K562 (cell line): ENCODE measurements around the gene MEF2C. TPM values are rescaled to one million over a fixed set of nuclear protein-coding genes. Genes with fewer than 3 reads are reported as not detected.
A peak's percentile ranks its signal among the peaks of the same experiment; 100 is the strongest.

ENCODE experiments used
- ATAC-seq: fragments of 200-7000 bp; cut with Tn5 transposase; 3 replicates; pipeline ENCODE4 v1.9.1; 2020; ENCODE audit warnings: moderate library complexity
- BruUV-seq: library from RNA; stranded (reverse); fragments of 400-500 nt; replicated peaks from 2 replicates; lab custom pipeline; 2021; lab: Mats Ljungman, UMichigan
- CTCF ChIA-PET: fragments of 300-600 bp; formaldehyde crosslinking; extraction: SDS; loops from one replicate; lab custom pipeline; 2021; ENCODE audit warnings: low intra/inter-chr PET ratio; lab: Yijun Ruan, JAX
- POLR2A ChIA-PET: fragments of 300-600, 350-650 bp; sonication (Branson Sonifier 250); formaldehyde crosslinking; extraction: SDS; loops from one replicate; lab custom pipeline; 2021; ENCODE audit warnings: antibody characterized with exemption, inconsistent platforms; lab: Yijun Ruan, JAX
- DNase-seq, 4 experiments: peaks; one replicate each; pipeline versions ENCODE4 v3.0.0 to v3.0.0-alpha.2; 2011 to 2018; ENCODE audit warnings: low spot score in 3 of 4, mixed read lengths in 3 of 4; ENCODE audit errors: extremely low read depth in 1 of 4
- FAIRE-seq: peaks from 2 replicates; lab custom pipeline; 2011; peaks lifted over from hg19 to GRCh38; lab: Jason Lieb, UNC
- H2AFZ ChIP-seq: 2 replicates; pipeline ENCODE4 v1.6.0; 2011; ENCODE audit warnings: low read depth, low read length, control low read depth, inconsistent platforms
- H3K27ac ChIP-seq: fragments of 200-600 bp; 3 replicates; pipeline ENCODE4 v1.8.0; 2011; ENCODE audit warnings: low read depth, mild to moderate bottlenecking, control low read depth, inconsistent platforms, low read length, moderate library complexity, mixed read lengths; ENCODE audit errors: extremely low read depth
- H3K27me3 ChIP-seq, 2 experiments: fragments of 300-600 bp in 1 of 2; 2 replicates in 1 of 2; 3 replicates in 1 of 2; pipeline versions ENCODE4 v1.6.0 to v1.8.0; 2011; ENCODE audit warnings: inconsistent platforms in 2 of 2, low read length in 2 of 2, mild to moderate bottlenecking in 1 of 2, mixed read lengths in 1 of 2, moderate library complexity in 1 of 2; ENCODE audit not compliant: control insufficient read depth in 2 of 2, insufficient read depth in 2 of 2
- H3K36me3 ChIP-seq: fragments of 300-600 bp; 3 replicates; pipeline ENCODE4 v1.8.0; 2011; ENCODE audit warnings: mild to moderate bottlenecking, low read length, inconsistent platforms; ENCODE audit not compliant: control insufficient read depth, insufficient read depth
- H3K4me1 ChIP-seq, 2 experiments: fragments of 200-600 bp in 1 of 2; replicated peaks in 1 of 2; 2 replicates in 1 of 2; 3 replicates in 1 of 2; pipeline versions ENCODE4 v1.5.1 to v1.8.0; 2011; ENCODE audit warnings: inconsistent platforms in 2 of 2, low read length in 2 of 2, mild to moderate bottlenecking in 1 of 2, mixed read lengths in 1 of 2, moderate library complexity in 1 of 2; ENCODE audit not compliant: control insufficient read depth in 2 of 2, insufficient read depth in 2 of 2
- H3K4me2 ChIP-seq: 2 replicates; pipeline ENCODE4 v1.6.1; 2011; ENCODE audit warnings: low read length, control low read depth, inconsistent platforms, mixed read lengths; ENCODE audit not compliant: insufficient read depth
- H3K4me3 ChIP-seq: fragments of 200-600 bp; sonication (generic), shearing (Covaris generic); 2 replicates; pipeline ENCODE4 v1.5.1; 2016; ENCODE audit warnings: control low read depth, inconsistent platforms
- H3K79me2 ChIP-seq: fragments of 200-600 bp; 3 replicates; pipeline ENCODE4 v1.8.0; 2011; ENCODE audit warnings: low read length, inconsistent platforms; ENCODE audit not compliant: control insufficient read depth, insufficient read depth
- H3K9ac ChIP-seq, 2 experiments: 2 replicates each; pipeline versions ENCODE4 v1.6.0 to v1.6.1; 2011; ENCODE audit warnings: low read depth in 2 of 2, low read length in 2 of 2, control low read depth in 1 of 2, inconsistent platforms in 1 of 2, mild to moderate bottlenecking in 1 of 2, mixed read lengths in 1 of 2; ENCODE audit not compliant: insufficient read depth in 1 of 2
- H3K9me1 ChIP-seq: one replicate; pipeline ENCODE4 v1.6.0; 2011; ENCODE audit warnings: inconsistent platforms, mild to moderate bottlenecking, low read length, moderate library complexity; ENCODE audit not compliant: control insufficient read depth, insufficient read depth
- H3K9me3 ChIP-seq: replicated peaks from 2 replicates; pipeline ENCODE4 v1.5.1; 2011; ENCODE audit warnings: low read depth, low read length, inconsistent platforms; ENCODE audit not compliant: control insufficient read depth, insufficient read depth
- H4K20me1 ChIP-seq: replicated peaks from 2 replicates; pipeline ENCODE4 v1.6.1; 2011; ENCODE audit warnings: low read length, inconsistent platforms, mixed read lengths; ENCODE audit not compliant: control insufficient read depth, insufficient read depth
- BRF1 ChIP-seq: IDR thresholded peaks from 3 replicates; pipeline ENCODE4 v1.6.1; 2011; ENCODE audit warnings: borderline replicate concordance, mild to moderate bottlenecking; ENCODE audit not compliant: insufficient read length; ENCODE audit errors: extremely low read depth
- CBX5 ChIP-seq: IDR thresholded peaks from 2 replicates; pipeline ENCODE4 v1.6.1; 2014; ENCODE audit warnings: low read depth, borderline replicate concordance
- HNRNPH1 ChIP-seq: fragments of 200-400 bp; formaldehyde crosslinking; optimal IDR thresholded peaks from 2 replicates; pipeline ENCODE3; 2017; ENCODE audit warnings: low read depth, mild to moderate bottlenecking, low read length, moderate library complexity
- PRMT5 ChIP-seq: sonication (generic); formaldehyde crosslinking; IDR thresholded peaks from 2 replicates; pipeline ENCODE4 v1.5.0; 2020; ENCODE audit warnings: missing genetic modification reagents
- SMARCB1 ChIP-seq: IDR thresholded peaks from 2 replicates; pipeline ENCODE4 v1.6.1; 2011; ENCODE audit warnings: improper control_type of control experiment, low read depth; ENCODE audit not compliant: insufficient read length
- TARDBP ChIP-seq: fragments of 450-650 bp; IDR thresholded peaks from 2 replicates; pipeline ENCODE4 v1.6.1; 2016
- ZNF232 ChIP-seq: sonication (generic); formaldehyde crosslinking; IDR thresholded peaks from 2 replicates; pipeline ENCODE4 v1.8.0; 2022; ENCODE audit warnings: mild to moderate bottlenecking, missing genetic modification reagents
- WGBS: fragments of 100-300 bp; shearing (Covaris generic); methylation state at CpG from one replicate; pipeline ENCODE4 v1.1.6; 2016; ENCODE audit warnings: low coverage, mixed read lengths; ENCODE audit not compliant: insufficient coverage; ENCODE audit errors: missing lambda C conversion rate; 5-methylcytosine and 5-hydroxymethylcytosine counted together
- in situ Hi-C: fragments of 300-500 bp; cut with MboI; formaldehyde crosslinking; loops from 4 replicates; pipeline ENCODE4 v1.15.0; 2018; ENCODE audit warnings: inconsistent platforms, mixed read lengths
- intact Hi-C: fragments of 100-400 bp; cut with micrococcal nuclease; formaldehyde crosslinking; loops from 2 replicates; pipeline ENCODE4 v1.14.2; 2022
- polyA plus RNA-seq, 8 experiments: library from polyadenylated mRNA; depleted of rRNA in 4 of 8; stranded (reverse) in 5 of 8; unstranded in 3 of 8; fragments of >200 nt; fragmentation: Nextera tagmentation in 2 of 8; fragmentation: Illumina TruSeq in 1 of 8; extraction: Ambion mirVana in 2 of 8; extraction: Trizol in 1 of 8; gene quantifications; 2 replicates each; pipeline versions ENCODE4 v1.2.1 to v1.2.3, GENCODE V29; 2011 to 2014; ENCODE audit warnings: inconsistent platforms in 1 of 8, missing spikeins in 1 of 8
- total RNA-seq, 7 experiments: library from RNA; depleted of rRNA in 6 of 7; stranded (reverse); fragments of >200 nt in 6 of 7; fragmentation: Illumina TruSeq in 2 of 7; extraction: Trizol in 2 of 7; gene quantifications; 2 replicates each; pipeline versions ENCODE4 v1.2.1 to v1.2.3, GENCODE V29; 2011 to 2021; ENCODE audit warnings: low replicate concordance in 1 of 7
- TF ChIP-seq, protein P1 (sequence below): sonication (generic); formaldehyde crosslinking; IDR thresholded peaks from 2 replicates; pipeline ENCODE4 v1.4.0; 2020; ENCODE audit warnings: mild to moderate bottlenecking, missing genetic modification reagents

MEF2C gene
- total and polyA plus RNA-seq, 9 of the 15 experiments (the other 6 are each of a cell fraction or from before 2014, with no cell fraction given) = 25.1 to 67.8 (median 58.3) TPM

DNA sequence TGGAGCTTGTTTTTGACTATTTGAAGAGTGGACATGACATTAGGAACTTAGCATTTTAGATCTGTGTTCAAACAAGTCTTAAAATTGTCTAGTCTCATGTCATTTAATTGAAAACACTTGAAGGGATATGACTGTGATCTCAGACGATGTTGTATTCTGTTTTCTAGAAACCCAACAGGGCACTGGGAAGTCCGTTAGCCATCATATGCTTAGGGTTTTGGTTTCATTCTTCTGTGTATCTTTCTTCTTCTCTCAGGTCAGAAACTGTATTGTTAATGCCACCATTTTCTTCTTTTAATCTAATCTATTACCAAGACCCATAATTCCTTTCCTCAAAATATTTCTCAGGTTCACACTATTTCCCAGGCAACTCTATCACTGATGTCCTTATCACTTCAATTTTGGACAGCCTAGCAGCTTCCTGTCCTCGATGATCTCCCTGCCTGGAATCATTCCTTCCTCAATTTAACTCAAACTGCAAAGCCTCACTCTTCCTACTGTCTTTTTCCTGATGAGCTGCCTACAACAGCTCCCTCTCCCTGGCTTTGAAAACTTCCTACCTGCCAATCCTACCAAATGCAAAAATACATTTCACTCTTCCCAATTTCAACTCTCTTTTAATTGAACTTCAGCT lies 77.7 kb downstream of the MEF2C start:
- Histone ChIP-seq H3K4me3 (no peak overlapping the region), H3K9me1 (no peaks in the 10 kb centered on the region), H3K4me1 (no peaks in the 10 kb centered on the region), H3K79me2 (peaks cover 23% of the 10 kb centered on the region; the same call in 2 of the 3 replicates), H2AFZ (no peak overlapping the region), H4K20me1 (no peaks in the 10 kb centered on the region), H3K9me3 (no peaks in the 10 kb centered on the region; the same call in 1 of the 2 replicates), H3K27ac (peak overlapping the region; percentile 26; the same call in 1 of the 3 replicates), H3K36me3 (peaks cover 34% of the 10 kb centered on the region), H3K27me3 (no peaks in the 10 kb centered on the region), H3K9ac (no peak overlapping the region), H3K4me2 (no peak overlapping the region)
- WGBS = 29% methylated on average over 3 of the region's 3 CpGs
- intact Hi-C loops (no loop called here), in situ Hi-C loops (no loop called here)
- DNase-seq (no peak), ATAC-seq (no peak), FAIRE-seq (no peak)
- ChIA-PET POLR2A (no interaction called here), CTCF (no interaction called here)
- no TSS peak for BruUV-seq
- TF ChIP-seq ZNF232 (CRISPR knock-in tag) = no peak

DNA sequence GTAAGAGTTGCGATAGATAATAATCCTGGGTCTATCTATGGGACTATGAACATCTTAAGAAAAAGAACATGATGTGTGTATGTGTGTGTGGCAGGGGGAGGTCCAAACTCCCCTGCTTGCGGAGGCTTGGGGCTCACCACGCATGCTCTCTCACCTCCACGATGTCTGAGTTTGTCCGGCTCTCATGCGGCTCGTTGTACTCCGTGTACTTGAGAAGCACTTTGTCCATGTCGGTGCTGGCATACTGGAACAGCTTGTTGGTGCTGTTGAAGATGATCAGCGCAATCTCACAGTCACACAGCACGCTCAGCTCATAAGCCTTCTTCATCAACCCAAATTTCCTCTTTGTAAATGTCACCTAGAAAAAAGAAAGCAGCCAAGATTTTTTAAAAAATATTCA lies 78.5 kb downstream of the MEF2C start:
- no peak overlapping the region for H3K4me2 ChIP-seq
- peaks cover 1% of the 10 kb centered on the region; the same call in 1 of the 2 replicates for H3K9me3 ChIP-seq
- no peak overlapping the region for H2AFZ ChIP-seq
- no peak overlapping the region for H3K27ac ChIP-seq
- H3K36me3 ChIP-seq = peaks cover 40% of the 10 kb centered on the region
- no TSS peak for BruUV-seq
- POLR2A ChIA-PET = interaction anchor here (1.3 kb wide), 1 partner anchor 16 kb away, joined by 3 read pairs; no protein-coding TSS in a partner anchor
- intact Hi-C loops (no loop called here), in situ Hi-C loops (no loop called here)
- H4K20me1 ChIP-seq = no peaks in the 10 kb centered on the region
- no peak overlapping the region for H3K9ac ChIP-seq
- no peaks in the 10 kb centered on the region for H3K9me1 ChIP-seq
- DNase-seq (no peak), FAIRE-seq (no peak), ATAC-seq (no peak)
- CTCF ChIA-PET = no interaction called here
- H3K4me1 ChIP-seq = no peaks in the 10 kb centered on the region
- WGBS = 58% methylated on average over 9 of the region's 11 CpGs
- TF ChIP-seq, protein P1, sequence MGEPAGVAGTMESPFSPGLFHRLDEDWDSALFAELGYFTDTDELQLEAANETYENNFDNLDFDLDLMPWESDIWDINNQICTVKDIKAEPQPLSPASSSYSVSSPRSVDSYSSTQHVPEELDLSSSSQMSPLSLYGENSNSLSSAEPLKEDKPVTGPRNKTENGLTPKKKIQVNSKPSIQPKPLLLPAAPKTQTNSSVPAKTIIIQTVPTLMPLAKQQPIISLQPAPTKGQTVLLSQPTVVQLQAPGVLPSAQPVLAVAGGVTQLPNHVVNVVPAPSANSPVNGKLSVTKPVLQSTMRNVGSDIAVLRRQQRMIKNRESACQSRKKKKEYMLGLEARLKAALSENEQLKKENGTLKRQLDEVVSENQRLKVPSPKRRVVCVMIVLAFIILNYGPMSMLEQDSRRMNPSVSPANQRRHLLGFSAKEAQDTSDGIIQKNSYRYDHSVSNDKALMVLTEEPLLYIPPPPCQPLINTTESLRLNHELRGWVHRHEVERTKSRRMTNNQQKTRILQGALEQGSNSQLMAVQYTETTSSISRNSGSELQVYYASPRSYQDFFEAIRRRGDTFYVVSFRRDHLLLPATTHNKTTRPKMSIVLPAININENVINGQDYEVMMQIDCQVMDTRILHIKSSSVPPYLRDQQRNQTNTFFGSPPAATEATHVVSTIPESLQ (CRISPR knock-in tag) = no peak
- TF ChIP-seq TARDBP (no peak), SMARCB1 (no peak), HNRNPH1 (no peak), BRF1 (no peak), CBX5 (no peak), PRMT5 (no peak)
- no peaks in the 10 kb centered on the region for H3K27me3 ChIP-seq
- no peak overlapping the region for H3K4me3 ChIP-seq
- H3K79me2 ChIP-seq = peaks cover 17% of the 10 kb centered on the region; the same call in 1 of the 3 replicates
